Pons (tissue), 1 donor: ENCODE results near the gene CPT2.
A peak's percentile ranks its signal among the peaks of the same experiment; 100 is the strongest.
"Not testable (repeated sequence)": the region's sequence is repeated elsewhere in the genome, so short reads cannot be mapped to it uniquely, and the experiment has no call there.

Experiments
- DNase-seq: peaks from one replicate; pipeline ENCODE4 v3.0.0-alpha.2; 2016; ENCODE audit warnings: low spot score

CPT2 gene

DNA sequence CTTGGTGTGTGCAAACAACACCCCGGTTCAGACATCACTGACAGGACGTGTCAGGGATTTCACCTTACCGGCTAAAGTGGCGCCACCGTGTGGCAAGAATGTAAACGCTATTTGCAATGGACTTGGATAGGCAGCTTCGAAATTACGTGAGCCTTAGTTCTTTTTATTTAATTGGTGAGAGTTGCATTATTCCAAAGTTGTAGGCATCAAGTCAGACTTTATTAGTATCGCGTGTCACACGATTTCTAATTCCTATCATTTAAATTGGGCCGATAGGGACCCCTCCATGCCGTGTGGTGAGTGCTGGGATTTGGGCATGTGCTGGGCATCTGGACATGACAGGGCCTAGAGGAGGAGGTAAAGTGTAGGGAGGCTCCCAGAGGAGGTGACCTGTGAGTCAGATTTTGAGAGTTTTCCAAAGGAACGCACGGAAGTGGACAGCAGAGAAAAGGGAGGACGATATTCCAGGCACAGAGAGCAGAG lies 14.5 kb upstream of the CPT2 start:
- DNase-seq, result peak; percentile 75

DNA sequence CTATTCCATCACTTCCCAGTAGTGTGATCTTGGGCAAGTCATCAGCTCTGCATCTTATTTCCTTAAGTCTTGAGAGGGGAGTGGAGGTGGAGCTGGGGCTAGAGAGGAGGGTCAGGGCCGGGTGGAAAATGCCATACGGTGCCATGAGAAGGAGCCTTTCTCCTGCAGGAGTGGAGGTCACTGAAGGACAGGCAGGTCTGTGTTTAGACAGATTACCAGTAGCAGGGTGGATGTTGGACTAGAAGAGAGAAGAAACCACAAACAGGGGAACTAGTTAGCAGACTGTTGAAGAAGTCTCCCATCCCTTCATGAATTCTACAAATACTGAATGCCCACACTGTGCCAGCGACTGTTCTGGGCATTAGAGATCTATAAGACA lies 13.9 kb upstream of the CPT2 start:
- DNase-seq, result no peak

DNA sequence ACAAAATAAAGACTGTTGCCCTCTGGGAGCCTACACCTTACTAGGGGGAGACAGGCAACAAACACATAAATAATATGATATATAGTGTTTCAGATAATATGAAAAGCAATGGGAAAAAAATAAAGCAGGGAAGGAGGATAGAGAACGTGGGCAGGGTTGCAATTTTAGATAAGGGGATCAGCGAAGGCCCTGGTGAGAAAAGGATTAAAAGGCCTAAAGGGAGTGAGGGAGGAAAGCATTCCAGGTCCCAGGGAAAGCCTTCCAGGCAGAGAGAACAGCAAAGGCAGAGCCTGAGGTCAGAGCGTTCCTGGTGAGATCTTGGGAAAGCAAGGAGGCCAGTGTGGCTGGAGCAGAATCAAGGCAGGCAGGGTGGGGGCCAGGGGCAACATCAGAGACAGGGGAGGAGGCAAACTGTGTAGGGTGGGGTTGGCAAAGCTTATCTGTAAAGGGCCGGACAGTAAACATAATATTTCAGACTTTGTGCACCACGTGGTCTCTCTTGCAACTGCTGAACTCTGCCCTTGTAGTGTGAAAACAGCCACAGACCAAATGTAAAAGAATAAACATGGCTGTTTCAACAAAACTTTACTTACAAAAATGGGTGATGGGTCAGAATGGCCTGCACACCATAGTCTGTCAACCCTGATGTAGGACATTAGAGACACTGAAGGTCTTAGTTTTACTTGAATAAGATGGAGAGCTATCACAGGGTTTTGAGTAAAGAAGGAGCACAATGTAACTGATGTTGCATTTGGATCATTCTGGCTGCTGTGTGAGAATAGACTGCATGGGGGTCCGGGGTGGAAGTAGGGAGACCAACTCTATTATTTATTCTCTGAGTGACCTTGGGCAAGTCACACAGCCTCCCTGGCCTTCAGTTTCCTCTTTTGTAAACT lies 13.3 kb upstream of the CPT2 start:
- DNase-seq, result no peak

DNA sequence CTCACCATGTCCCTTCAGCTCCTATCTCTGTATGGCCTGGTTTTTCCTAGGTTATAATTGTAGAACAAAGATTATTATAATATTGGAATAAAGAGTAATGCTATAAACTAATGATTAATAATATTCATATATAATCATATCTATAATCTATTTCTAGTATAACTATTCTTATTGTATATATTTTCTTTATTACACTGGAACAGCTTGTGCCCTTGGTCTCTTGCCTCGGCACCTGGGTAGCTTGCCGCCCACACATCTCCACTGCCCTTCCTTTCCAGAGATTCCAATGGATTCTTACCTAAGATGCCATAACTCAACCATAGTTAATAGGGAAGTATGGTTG lies 10.7 kb upstream of the CPT2 start:
- not testable (repeated sequence) for DNase-seq

DNA sequence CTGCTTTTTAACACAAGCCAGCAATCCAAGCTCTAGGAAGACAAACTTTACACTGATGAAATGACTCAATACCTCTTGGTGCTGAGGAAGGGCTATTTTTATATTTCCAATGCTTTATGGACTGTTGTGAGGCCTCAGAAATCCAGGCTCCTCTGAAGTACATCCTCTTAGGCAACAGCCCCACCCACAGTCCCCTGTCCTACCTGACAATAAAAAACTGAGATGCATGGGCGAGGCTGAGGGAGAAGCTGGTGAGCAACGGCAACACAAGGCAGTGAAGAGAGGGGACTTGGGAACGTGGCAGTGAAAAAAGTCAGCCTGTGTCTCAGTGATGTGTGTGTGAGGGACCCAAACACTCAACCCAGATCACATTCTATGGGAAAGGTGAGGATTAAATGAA lies 10.1 kb upstream of the CPT2 start:
- DNase-seq, result no peak

DNA sequence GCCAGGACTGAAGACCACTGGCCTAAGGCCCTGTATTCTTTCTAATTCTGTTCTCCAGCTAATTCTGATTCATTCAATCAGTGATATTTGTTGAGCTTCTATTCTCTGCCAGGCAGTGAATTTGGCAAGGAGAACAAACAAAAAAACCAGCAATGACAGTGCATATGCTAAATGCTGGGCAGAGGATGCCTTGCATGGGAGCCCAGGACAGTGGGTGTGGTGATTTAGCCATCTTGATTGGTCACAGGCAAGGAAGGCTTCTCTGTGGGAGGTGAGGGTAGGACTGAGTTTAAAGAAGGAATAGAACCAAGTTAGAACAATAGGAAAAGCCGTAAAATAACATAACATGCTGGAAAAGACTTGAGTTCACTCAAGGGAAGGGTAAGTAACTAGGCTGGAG lies 9.2 kb upstream of the CPT2 start:
- DNase-seq, result no peak

GRCh38 chr1:53188099-53188498 lies 8.5 kb upstream of the CPT2 start:
- DNase-seq, result no peak

DNA sequence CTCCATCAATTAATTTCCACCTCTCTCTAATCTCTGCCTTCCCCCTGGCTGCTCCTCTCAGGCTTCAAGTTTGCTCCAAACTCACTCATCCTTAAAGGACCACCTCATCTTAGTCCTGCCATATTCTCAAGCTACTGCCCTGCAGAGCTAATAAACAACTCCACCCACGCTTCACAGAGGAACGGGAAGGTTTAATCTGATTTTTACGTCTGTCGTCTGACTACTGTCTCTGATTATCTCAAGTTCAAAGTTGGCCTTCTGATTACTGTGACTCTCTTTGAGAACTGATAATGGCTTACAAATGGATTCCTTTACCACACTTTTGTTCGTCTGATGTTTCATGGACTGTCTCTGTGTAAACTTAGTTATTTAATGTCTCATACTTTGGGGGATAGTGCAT lies 7.6 kb upstream of the CPT2 start:
- no peak for DNase-seq

GRCh38 chr1:53190210-53190611 lies 6.4 kb upstream of the CPT2 start:
- no peak for DNase-seq

- DNase-seq, result no peak
Observed at GRCh38 chr1:53195246-53196016, 1.2 kb upstream of the CPT2 start.

DNA sequence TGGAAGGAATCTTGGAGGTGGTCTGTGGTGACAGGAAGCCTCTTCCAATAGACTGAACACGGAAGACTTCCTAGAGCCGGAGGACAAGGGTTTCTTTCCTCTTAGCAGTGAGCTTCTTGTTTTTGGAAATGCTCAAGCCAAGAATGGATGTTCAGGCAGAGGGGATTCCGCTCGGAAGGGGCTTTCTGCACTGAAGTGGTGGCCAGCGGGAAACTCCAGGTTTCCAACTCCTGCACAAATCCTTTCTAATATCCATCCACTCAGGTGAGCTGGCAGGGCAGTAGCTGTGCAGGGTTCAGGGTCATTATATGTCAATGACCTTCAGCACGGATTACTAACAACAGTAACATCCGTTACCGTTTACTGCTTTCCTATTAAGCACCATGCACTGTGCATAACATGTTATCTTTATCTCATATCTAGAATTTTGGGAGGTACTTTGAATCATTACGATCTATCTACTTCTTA lies 573 bp upstream of the CPT2 start:
- no peak for DNase-seq

GRCh38 chr1:53197291-53198200 lies 922 bp downstream of the CPT2 start:
- no peak for DNase-seq

DNA sequence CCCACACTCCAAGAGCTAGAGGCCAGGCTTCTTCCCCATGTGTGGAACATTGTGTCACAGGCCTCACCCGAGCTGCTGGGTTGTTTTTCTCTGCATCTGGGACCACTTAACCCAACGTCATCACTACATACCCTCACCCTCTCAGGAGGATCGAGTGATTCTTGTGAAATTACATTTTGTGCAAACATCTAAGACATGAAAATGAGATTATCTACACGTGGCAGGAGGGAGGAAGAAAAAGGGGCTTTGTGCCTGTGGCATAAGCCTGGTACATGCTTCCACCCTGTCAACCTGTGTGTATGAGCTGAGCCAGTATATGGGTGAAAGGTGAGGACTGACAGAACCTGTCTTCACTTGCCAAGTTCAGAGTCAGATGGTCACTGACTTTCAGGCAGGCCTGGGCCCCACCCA lies 1.6 kb downstream of the CPT2 start:
- no peak for DNase-seq

- DNase-seq, result no peak
Observed at GRCh38 chr1:53203466-53203865, 6.8 kb downstream of the CPT2 start.

GRCh38 chr1:53205496-53205895 lies 8.9 kb downstream of the CPT2 start:
- not testable (repeated sequence) for DNase-seq

GRCh38 chr1:53206083-53206685 lies 9.6 kb downstream of the CPT2 start:
- DNase-seq, result not testable (repeated sequence)

- no peak for DNase-seq
Observed at GRCh38 chr1:53206735-53207379, 10.2 kb downstream of the CPT2 start.

DNA sequence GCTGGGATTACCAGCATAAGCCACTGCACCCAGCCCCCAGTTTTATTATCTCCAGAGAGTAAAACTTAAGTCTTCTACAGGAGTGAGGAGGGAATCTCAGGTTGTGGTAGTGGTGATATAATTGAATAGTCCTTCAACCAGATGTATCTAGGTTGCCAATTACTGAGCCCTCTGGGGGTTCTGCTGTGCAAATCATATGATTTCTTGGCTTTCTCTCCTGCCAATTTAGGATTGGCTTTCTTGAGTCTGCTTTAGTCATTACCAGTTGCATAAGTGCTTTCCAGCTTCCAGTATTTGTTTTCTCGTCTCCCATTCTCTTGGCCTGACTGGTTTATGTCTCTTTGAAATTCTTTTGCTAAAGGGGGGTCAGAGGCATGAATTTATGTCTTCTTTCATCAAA lies 11.1 kb downstream of the CPT2 start:
- DNase-seq, result no peak

- no peak for DNase-seq
Observed at GRCh38 chr1:53210352-53210751, 13.7 kb downstream of the CPT2 start.

DNA sequence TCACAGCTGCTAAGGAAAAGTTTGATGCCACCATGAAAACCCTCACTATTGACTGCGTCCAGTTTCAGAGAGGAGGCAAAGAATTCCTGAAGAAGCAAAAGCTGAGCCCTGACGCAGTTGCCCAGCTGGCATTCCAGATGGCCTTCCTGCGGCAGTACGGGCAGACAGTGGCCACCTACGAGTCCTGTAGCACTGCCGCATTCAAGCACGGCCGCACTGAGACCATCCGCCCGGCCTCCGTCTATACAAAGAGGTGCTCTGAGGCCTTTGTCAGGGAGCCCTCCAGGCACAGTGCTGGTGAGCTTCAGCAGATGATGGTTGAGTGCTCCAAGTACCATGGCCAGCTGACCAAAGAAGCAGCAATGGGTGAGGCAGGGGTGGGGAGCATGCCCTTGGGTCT lies 14.3 kb downstream of the CPT2 start:
- DNase-seq, result no peak

GRCh38 chr1:53214376-53214940 lies 17.8 kb downstream of the CPT2 start:
- peak; percentile 57 for DNase-seq
